Lower leg skin (tissue), 4 donors: ENCODE measurements around the gene FYCO1. TPM values are rescaled to one million over a fixed set of nuclear protein-coding genes. Genes with fewer than 3 reads are reported as not detected.
A peak's percentile ranks its signal among the peaks of the same experiment; 100 is the strongest.

Experiments
- DNase-seq, 2 donors: peaks; one replicate each; pipeline ENCODE4 v3.0.0-alpha.2; 2019; ENCODE audit warnings: low spot score in 2 of 2
- H3K4me3 ChIP-seq: fragments of 200-600 bp; sonication (generic); 2 replicates; pipeline ENCODE4 v1.5.1; 2017; ENCODE audit warnings: mild to moderate bottlenecking, low read depth; ENCODE audit not compliant: poor library complexity, severe bottlenecking
- POLR2A ChIP-seq, 2 donors: fragments of 450-650 bp; IDR thresholded peaks; one replicate each; pipeline ENCODE4 v1.6.1; 2016 to 2017; ENCODE audit warnings: antibody characterized with exemption in 2 of 2, mild to moderate bottlenecking in 1 of 2, moderate library complexity in 1 of 2
- WGBS, 2 donors: methylation state at CpG; one replicate each; pipeline ENCODE4 v1.1.5; 2018; 5-methylcytosine and 5-hydroxymethylcytosine counted together
- intact Hi-C: fragments of 100-400 bp; cut with DNase I; formaldehyde crosslinking; loops from one replicate; pipeline ENCODE4 v1.15.0; 2023; ENCODE audit warnings: low total_unique reads
- total RNA-seq, 4 donors: library from RNA; depleted of rRNA; stranded (reverse); fragments of >200 nt; gene quantifications; one replicate each; pipeline ENCODE4 v1.1.0, GENCODE V29; 2016
- TF ChIP-seq, protein P1 (sequence below), 3 donors: fragments of 450-650 bp; IDR thresholded peaks; one replicate each; pipeline ENCODE4 v1.5.1; 2016; ENCODE audit warnings: antibody characterized with exemption in 3 of 3, mild to moderate bottlenecking in 3 of 3, moderate library complexity in 2 of 3

FYCO1 gene
- total RNA-seq, 4 donors from 2014 or later, result 35.0 to 57.0 (median 51.3) TPM

DNA sequence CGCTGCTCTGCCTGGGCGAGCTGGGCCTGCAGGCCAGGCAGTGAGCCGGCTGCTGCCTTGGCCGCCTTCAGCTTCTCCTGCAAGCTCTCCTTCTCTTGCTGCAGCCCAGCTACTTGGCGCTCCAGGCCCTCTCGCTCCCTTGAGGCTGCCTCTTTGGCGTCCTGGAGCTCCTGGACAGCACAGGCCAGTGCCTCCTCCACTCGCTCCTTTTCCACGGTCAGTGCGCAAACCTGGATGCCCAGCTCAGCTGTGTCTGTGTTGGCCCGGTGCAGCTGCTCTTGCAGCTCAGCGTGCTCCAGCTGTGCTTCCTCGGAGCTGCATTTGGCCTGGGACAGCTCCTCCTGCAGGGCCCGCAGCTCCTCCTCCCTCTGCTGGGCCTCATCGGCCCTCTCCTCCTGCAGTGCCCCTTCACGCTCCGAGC is 29.2 kb downstream of the FYCO1 start:
- no peak for TF ChIP-seq POLR2A (IDR thresholded peaks at IDR 0.05)
- TF ChIP-seq, protein P1, sequence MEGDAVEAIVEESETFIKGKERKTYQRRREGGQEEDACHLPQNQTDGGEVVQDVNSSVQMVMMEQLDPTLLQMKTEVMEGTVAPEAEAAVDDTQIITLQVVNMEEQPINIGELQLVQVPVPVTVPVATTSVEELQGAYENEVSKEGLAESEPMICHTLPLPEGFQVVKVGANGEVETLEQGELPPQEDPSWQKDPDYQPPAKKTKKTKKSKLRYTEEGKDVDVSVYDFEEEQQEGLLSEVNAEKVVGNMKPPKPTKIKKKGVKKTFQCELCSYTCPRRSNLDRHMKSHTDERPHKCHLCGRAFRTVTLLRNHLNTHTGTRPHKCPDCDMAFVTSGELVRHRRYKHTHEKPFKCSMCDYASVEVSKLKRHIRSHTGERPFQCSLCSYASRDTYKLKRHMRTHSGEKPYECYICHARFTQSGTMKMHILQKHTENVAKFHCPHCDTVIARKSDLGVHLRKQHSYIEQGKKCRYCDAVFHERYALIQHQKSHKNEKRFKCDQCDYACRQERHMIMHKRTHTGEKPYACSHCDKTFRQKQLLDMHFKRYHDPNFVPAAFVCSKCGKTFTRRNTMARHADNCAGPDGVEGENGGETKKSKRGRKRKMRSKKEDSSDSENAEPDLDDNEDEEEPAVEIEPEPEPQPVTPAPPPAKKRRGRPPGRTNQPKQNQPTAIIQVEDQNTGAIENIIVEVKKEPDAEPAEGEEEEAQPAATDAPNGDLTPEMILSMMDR (IDR thresholded peaks at IDR 0.05), result no peak
- intact Hi-C loops, result no loop called here
- 90 to 92% methylated on average over 17 of the region's 17 CpGs for WGBS, 2 donors
- no peak overlapping the region for H3K4me3 ChIP-seq
- no peak for DNase-seq

DNA sequence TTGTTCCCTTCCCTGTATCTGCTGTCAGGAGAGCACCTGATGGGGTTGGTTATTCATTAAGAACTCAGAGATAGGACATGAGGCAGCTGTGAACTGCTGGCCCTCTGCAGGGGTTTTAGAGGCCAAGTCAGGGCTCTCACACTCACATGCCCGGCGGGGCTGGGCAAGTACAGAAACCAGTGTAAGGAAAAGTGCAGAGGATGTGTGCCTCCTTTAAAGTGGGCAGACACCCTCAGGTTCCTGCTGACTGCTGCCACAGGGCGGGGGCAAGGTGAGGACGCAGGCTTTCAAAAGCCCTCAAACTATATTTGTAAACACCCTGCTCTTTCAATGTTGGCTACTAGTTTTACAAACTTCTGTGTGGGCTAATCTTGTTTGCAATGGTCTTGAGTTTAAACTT is 30.0 kb downstream of the FYCO1 start:
- peak in 1 of 2 donors; percentile 71 for DNase-seq
- WGBS, 2 donors, result 87 to 95% methylated on average over 4 of the region's 4 CpGs
- TF ChIP-seq, protein P1 (IDR thresholded peaks at IDR 0.05), result no peak
- no peak for TF ChIP-seq POLR2A (IDR thresholded peaks at IDR 0.05)
- intact Hi-C loops, result no loop called here
- no peak overlapping the region for H3K4me3 ChIP-seq

DNA sequence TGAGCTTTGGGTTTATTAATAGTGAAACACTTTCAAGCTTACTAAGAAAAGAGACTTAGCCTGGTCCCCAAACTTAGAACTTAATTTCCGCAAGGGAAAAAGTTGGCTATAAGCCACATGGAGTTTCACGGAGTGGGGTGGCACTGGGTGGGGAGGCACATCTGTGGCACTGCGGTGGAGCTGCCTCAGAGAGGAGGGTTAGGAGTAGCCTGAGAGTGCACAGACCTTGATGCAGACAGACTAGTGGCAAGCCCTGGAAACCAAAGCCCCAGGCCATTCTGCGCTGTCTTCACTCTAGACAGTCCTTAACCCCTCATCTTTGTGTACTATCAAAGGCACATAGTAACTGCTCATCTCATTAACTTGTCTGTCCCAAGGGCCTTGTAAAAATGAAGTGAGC is 30.4 kb downstream of the FYCO1 start:
- TF ChIP-seq, protein P1 (IDR thresholded peaks at IDR 0.05), result no peak
- no peak for TF ChIP-seq POLR2A (IDR thresholded peaks at IDR 0.05)
- 82 to 86% methylated on average over 4 of the region's 4 CpGs for WGBS, 2 donors
- H3K4me3 ChIP-seq, result no peak overlapping the region
- intact Hi-C loops, result no loop called here
- DNase-seq, result peak in 1 of 2 donors; percentile 31

DNA sequence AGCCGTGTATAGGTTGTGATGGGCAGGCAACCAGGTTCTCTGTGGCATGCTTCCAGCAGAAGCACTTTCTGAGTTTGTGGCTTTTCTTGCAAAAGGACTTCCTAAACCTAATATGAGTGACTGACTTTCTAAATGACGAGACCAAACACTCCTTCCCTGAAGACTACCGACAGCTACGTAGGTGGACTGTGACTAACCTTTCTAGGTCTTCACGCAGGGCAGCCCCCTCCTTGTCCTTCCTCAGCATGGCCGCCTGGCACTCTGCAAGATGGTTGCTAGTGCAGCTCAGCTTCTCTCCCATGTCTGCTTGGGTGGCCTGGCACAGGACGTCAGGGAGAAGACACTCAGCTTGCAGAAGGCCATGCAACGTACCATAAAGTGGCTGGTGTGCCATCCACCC is 31.5 kb downstream of the FYCO1 start:
- intact Hi-C loops, result no loop called here
- 80 to 83% methylated on average over 8 of the region's 8 CpGs for WGBS, 2 donors
- peak in 1 of 2 donors; percentile 50 for DNase-seq
- TF ChIP-seq POLR2A (IDR thresholded peaks at IDR 0.05), result no peak
- TF ChIP-seq, protein P1 (IDR thresholded peaks at IDR 0.05), result no peak
- no peak overlapping the region for H3K4me3 ChIP-seq

DNA sequence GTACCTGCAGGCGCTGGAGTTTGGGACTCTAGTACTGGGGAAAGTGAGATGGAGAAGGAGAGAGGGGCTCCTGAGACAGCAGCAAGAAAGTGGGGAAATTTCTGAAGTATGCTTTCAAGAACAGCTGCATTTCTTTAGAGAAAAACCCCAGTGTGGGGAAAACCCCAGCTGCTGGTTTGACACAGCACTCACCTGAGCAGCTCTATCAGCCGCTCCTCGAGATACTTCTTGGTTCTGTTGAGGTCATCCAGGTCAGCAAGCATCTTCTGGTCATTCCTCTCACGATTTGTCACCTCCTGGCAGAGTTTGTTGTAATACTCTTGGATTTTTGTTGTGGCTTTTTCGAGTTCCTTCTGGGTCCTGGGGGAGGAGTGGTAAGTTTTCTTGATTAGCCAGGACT is 33.6 kb downstream of the FYCO1 start:
- TF ChIP-seq POLR2A (IDR thresholded peaks at IDR 0.05), result no peak
- TF ChIP-seq, protein P1 (IDR thresholded peaks at IDR 0.05), result no peak
- H3K4me3 ChIP-seq, result no peak overlapping the region
- WGBS, 2 donors, result 75 to 87% methylated on average over 5 of the region's 5 CpGs
- DNase-seq, result peak in 1 of 2 donors; percentile 17
- intact Hi-C loops, result no loop called here

DNA sequence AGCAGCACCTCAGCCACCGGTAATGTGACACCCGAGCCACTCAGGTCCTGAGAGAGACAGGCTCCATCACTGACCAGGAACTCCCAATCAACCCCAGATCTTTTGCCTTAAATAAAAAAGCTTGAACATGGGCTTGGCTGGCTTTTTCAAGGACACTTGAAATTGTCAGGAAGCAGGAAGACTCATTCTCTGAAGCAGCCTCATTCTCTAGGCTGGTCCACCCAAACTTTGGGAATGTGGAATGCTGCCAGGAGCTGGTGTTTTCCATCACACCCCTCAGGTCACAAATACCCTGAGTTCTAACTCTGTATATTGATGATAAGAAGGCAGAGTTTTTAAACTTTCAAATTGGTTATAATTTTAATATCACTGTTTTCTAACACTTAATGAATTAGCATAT is 35.3 kb downstream of the FYCO1 start:
- 95 to 96% methylated on average over 2 of the region's 2 CpGs for WGBS, 2 donors
- peak in 1 of 2 donors; percentile 48 for DNase-seq
- intact Hi-C loops, result no loop called here
- TF ChIP-seq POLR2A (IDR thresholded peaks at IDR 0.05), result no peak
- TF ChIP-seq, protein P1 (IDR thresholded peaks at IDR 0.05), result no peak
- H3K4me3 ChIP-seq, result no peak overlapping the region
